ENCODE data around the gene BCAR3.
"Not testable (repeated sequence)": the region's sequence is repeated elsewhere in the genome, so short reads cannot be mapped to it uniquely, and the experiment has no call there.

Gene BCAR3

DNA sequence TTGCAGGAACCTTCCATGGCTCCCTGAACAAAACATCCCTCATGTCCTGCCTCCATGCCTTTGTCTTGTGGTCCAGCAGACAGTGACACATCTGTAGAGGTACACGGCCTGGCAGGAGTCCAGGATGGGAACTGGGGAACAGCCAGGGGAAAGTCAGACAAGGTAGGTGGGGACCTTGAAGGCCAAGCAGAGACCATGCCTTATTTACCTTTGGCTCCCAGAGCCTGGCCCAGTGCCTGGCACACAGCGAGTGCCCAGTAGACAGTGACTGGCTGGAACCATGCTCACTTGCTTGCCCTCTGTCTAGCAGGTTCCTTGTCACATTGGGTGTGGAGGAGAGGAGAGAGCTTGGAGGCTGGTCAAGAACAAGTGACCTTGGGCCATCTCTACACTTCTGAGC lies 81.0 kb downstream of the BCAR3 start:
- DNase-seq (ENCODE audit: low read depth in 2 of 2, low spot score in 1 of 2), result no peak

DNA sequence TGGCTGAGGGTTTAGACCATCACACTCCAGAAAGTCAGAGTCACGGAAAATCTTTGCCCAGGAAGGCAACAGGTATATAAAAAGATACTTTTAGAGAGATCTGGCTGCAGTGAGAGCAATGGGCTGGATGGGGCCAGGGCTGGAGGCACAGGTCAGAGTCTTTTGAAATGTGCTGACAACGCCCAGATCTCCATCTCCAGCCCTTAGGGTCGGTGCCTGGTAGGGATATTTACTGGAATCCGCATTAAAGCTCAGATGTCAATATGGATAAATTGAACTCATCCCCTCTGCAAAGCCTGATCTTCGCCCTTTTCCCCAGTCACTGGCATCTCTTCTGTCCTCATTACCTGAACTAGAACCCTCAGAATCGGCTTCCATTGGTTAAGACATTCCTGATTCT lies 82.2 kb downstream of the BCAR3 start:
- no peak for DNase-seq (ENCODE audit: low read depth in 2 of 2, low spot score in 1 of 2)

DNA sequence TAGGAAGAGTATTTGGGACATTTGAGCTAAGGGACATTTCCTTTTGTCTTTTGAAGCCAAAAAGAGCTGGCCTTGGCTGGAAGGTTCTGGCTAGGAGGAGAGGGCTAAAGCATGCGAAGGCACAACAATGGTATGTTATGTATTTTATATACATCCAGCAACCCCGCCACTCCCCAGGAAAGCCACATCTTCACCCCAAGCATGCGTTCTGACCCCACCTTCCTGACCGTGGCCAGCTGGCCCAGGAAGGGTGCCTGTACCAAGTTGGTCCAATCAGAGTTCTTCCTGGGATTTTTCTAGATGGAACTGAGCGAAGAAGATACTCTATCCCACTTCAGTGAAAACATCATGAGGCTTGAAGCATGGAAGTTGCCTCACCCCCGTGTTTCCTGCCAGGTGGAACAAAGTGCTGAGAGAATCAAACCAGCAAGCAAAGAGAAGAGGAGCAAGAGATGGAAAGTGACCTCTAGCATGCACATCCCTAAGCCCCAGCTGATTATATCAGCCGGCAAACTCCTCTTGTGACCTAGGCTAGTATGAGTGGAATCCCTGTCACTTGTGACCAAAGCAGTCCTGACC lies 82.7 kb downstream of the BCAR3 start:
- DNase-seq (ENCODE audit: low read depth in 2 of 2, low spot score in 1 of 2), result no peak

DNA sequence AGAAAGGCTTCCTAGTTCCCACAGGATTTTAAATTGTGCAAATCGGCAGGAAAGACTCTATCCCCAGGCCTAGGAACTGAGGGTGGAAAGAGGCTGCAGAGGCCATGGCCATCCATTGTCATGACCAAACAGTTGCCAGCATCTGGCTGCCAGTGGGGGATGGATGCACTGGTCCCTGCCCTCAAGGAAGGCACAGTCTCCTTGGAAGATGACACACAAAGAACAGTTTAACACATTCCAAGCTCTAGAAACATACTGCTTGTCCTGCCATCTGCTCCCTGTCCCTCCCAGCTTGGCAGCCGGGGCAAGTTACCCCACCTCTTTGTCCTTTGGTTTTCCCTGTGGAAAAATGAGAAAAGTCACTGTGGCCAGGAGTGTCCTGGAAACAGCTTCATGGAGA lies 83.2 kb downstream of the BCAR3 start:
- no peak for DNase-seq (ENCODE audit: low read depth in 2 of 2, low spot score in 1 of 2)

DNA sequence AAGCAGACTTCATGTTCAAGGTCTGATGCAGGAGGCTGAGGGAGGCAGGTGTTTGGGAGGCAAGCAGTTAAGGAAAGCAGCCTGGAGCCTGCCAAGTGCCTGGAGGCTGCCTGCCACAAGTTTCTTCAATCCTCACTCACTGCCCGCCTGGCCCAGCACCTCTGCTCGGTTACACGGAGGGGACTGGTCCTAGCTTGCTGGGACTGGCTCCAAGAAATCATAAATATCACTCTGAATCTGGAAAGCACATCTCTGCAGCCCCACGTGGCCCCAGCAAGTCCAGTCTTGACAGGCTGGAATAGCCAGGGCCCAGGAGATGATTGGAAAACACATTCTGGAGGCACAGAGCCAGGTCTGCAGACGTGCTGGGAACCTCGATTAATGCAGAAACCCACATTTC lies 83.9 kb downstream of the BCAR3 start:
- no peak for DNase-seq (ENCODE audit: low read depth in 2 of 2, low spot score in 1 of 2)

DNA sequence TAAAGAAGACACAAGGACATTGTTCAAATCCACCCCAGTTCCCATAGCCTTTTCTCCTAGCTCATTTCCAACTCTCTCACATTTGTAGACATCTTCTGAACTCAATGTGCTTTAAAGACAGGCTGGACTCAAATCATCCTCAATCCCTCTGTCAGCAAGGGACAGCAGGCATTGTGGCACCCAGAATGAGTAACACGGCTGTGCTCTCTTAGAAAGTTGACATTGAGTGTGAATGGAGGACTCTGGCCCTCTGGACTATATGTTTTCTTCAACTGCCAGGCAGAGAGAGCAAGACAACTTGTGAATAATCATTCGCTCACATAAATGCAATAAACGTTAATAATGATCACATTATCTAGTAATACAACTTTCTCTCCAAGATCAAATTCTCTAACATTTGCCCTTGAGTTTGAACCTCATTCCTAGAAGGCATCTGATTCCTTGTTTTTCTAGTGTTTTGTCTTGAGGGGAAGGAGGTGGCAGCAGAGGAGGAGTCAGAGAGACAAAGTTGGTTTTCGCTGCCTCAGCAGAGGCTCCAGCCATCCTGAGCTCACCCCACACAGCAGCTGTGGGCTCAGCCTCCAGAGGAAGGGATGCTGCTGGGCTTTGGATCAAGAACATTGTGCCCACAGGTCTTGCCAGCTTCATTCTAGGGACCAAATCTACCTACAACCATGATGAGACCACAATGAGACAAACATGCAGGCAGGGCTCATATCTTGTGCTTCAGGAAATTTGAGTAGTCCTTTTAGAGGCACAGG lies 85.1 kb downstream of the BCAR3 start:
- DNase-seq (ENCODE audit: low read depth in 2 of 2, low spot score in 1 of 2), result no peak

DNA sequence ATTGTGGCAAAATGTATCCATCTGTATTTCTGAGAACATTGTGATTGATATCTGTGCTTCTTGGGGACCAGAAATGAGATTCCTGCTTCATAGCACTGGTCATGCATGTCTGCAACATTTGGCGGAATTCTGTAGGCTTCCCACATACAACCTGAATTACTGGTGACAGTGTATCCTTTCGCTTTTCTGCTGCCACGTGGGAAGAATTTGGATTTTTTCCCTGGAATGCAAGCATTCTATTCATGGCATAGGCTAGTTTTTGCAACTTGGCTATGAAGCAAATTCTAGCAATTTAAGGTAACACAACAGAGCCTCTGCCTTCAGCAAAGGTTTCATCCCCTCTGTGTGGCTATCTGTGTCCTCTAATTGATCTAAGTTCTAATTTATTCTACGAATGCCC lies 85.9 kb downstream of the BCAR3 start:
- no peak for DNase-seq (ENCODE audit: low read depth in 2 of 2, low spot score in 1 of 2)

DNA sequence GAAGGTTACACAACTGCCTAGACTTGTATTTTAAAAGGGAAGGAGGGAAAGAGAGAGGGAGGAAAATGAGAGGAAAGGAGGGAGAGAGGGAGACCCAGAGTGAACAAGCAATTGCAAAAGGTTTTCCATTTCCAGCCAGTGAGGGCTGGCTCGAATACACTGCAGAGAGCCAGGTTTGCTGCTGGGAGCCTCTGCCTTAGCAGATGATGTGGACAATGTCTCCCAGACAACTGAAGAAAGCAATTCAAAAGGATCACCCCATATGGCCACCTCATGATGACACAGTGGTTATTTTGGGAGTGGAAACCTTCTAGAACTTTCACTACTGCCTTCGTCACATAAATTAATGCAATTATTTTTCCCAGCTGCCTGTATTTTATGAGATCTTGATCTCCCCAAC lies 86.4 kb downstream of the BCAR3 start:
- no peak for DNase-seq (ENCODE audit: low read depth in 2 of 2, low spot score in 1 of 2)

DNA sequence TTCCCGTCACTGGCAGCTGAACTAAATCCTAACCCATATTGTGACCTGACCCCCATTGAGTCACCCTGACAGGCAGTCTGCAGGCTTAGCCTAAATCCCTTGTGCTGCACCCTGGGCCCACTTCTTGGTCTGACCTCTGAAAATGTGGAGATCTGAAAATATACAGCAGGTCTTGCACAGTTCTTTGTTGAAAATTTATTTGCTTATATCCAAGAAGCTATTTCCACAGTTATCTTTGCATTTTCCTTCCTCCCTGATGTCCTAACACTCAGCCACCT lies 87.1 kb downstream of the BCAR3 start:
- no peak for DNase-seq (ENCODE audit: low read depth in 2 of 2, low spot score in 1 of 2)

DNA sequence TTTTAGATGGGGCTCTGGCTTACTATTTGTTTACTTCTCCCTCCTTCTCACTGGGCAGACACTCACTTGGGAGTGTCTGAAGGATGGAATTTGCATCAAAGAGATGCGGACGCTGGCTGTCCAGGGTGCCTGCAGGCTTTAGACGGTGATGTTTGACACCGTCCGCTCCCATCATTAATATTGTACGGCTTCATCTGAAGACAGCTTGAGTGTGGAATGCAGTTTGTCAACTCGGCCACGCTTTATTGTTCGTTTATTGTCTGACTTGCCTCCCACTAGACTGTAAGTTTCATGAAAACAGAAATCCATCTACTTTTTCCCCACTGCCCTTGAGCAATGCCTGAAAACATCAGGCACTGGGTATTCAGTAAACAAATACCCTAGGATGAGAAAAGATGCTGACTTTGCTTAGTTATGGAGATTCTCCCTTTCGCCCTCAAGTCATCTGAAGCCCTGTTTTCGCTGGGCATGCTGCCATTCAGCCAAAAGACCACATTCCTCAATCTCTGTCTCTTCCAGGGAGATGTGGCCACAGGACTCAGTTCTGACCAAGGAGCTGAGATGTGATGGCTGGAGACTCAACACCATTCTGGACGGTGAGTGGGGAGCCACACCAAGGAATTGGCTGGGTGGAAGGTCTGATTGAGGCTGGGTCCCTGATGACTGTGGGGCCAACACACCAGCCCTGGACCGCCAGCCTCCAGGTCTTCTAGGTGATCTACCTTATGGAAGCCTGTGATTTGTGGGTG lies 87.6 kb downstream of the BCAR3 start:
- DNase-seq (ENCODE audit: low read depth in 2 of 2, low spot score in 1 of 2), result no peak

DNA sequence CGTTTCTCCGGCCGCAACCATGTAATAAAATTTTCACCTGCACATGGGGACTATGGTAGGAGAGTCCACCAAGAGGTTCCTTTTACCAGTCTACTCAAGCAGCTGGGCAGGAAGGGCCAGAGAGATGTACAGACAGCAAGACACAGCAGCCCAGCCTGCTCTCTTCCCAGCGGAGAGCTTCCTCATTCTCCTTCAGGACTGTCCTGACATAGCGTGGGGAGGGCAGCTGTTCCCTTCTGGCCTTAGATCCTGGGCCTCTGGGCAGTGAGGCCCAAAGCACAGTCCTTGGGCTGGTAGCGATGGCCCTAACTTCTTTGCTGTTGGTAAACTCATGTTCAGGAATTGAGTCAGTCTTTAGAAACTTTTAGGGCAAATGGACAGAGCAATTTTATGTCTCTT lies 89.1 kb downstream of the BCAR3 start:
- no peak for DNase-seq (ENCODE audit: low read depth in 2 of 2, low spot score in 1 of 2)

DNA sequence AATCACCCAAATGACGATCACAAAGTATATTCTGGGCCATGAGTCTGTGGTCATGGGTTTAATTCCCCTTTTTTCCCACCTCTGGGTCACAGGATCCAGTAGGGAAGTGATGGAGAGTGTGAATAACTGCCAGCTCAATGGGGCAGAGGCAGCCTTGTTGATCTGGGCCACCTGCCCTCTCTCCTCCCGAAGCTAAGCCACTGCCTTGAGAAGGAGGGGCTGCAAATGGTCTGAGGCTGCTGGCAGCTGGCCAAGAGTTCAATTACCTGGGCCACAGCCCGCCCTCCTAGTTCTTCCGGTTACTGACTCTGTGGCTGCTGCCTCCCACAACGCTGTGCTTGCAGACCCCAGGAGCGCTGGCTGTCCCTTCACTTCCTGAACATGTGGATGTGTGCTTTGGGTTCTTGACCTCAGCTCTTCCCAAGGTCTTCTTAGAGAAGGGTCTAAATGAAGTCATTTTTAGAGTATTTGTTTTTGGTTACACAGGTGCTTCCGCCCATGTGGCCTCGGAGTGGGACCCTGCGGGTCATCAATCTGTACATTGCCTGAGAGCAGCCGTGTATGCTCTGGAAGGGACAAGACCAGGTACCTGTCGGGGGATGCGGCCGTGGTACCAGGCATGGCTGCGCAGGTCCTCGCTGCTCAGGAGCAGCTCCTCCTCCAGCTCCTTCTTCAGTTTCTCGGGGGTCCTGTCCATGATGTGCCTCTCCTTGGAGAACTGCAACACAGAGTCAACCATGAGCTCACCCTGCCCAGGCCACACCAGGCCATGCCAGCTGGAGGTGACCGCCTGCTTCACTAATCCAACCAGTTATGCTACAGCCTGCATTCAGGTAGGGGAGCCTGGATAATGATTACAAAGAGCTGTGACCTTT lies 89.7 kb downstream of the BCAR3 start:
- no peak for DNase-seq (ENCODE audit: low read depth in 2 of 2, low spot score in 1 of 2)

DNA sequence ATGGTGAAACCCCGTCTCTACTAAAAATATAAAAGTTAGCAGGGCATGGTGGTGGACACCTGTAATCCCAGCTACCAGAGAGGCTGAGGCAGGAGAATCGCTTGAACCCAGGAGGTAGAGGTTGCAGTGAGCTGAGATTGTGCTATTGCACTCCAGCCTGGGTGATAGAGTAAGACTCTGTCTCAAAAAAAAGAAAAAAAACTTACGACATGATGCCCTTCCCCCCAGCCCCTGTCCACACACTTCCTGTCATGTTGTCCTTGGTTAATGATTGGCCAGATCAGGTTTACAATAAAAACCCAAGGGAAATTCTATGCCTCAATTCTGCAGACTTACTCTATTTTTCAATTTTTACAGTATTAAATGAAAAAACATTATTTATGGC lies 90.4 kb downstream of the BCAR3 start:
- DNase-seq (ENCODE audit: low read depth in 2 of 2, low spot score in 1 of 2), result not testable (repeated sequence)

DNA sequence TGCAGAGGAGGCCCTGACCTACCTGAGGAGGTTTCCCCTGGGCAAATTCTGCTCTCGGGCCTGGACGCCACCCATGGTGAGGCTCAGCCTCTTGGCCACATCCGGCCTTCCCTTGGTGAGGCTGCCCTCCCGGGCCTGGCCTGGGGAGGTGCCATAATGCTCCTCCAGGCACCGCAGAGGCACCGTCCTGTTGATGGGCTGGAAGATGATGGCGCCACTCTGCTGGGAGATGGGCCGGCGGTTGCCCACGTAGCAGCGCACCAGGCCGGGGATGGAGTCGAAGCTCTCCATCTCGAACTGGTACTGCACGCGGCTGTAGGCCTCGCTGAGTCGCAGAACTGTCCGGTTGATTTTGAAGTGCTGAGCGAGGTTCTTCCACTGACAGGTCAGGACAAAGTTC lies 92.7 kb downstream of the BCAR3 start:
- DNase-seq (ENCODE audit: low read depth in 2 of 2, low spot score in 1 of 2), result no peak

DNA sequence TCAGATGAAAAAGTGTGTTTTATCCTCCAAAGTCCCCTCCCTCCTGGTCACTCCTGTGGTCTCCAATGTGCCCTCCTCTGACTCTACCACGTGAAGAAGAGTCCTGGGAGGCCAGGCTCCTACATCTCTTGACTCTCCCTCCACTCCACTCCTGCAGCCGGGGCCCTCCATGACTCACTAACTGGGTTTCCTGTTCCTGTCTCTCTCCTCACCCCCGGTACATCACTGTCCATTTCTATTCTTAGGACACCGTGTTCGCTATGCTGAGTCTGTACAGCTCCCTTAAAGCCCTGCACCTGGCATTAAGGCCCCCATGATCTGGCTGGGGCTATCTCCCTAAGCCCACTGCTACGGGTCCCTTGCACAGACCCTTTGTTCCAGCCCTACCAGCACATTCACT lies 93.4 kb downstream of the BCAR3 start:
- DNase-seq (ENCODE audit: low read depth in 2 of 2, low spot score in 1 of 2), result no peak

DNA sequence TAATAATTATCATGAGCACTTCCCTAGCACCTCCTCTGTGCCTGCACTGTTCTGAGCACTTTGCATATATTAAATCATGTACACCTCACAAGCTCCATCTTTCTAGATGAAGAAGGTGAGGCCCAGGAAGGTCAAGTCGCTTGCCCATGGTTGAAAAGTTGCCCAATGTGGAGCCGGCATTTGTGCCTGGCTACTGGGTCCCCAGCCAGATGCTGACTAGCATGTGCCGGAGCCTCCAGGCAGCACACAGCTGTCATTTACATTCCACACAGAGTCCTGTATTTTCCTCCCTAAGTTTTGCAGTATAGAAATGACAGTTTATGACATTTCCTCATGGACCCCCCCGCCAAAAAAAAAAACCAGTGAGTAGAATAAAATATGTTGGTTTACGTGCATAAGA lies 94.3 kb downstream of the BCAR3 start:
- no peak for DNase-seq (ENCODE audit: low read depth in 2 of 2, low spot score in 1 of 2)

DNA sequence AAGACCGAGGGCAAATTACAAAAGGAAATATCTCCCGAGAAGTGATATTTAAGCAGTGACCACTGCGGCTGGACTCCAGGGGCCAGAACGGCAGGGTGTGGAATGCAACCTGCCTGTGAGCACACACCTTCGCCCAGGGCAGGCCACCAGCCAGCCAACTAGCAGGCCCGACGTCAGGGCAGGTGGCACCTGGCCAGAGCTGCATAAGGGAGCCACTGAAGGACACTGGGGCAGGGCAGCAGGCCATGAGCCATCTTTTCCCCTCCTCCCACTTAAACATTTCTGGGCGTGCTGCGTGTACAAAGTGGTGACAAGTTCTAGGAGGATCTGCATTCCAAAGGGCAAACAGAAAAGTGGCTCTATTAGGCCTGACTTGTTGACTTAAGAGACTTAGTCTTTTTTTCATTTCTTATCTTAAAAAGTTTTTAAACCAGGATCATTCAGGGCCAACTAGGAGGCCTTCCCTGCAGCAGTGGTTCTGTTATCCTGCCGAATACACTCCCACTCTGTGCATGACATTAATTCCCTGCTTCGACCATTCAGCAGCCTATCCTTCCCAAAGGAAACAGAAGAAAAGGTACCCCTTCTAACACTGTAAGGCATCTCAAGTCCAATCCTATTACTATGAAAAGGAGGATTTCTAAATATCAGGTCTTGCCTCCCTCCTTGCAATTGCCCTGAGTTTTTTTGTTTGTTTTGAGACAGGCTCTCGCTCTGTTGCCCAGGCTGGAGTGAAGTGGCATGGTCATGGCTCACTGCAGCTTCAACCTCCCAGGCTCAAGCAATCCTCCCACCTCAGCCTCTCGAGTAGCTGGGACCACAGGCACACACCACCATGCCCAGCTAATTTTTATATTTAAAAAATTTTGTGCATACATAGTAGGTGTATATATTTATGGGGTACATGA lies 96.3 kb downstream of the BCAR3 start:
- DNase-seq (ENCODE audit: low read depth in 2 of 2, low spot score in 1 of 2), result no peak

DNA sequence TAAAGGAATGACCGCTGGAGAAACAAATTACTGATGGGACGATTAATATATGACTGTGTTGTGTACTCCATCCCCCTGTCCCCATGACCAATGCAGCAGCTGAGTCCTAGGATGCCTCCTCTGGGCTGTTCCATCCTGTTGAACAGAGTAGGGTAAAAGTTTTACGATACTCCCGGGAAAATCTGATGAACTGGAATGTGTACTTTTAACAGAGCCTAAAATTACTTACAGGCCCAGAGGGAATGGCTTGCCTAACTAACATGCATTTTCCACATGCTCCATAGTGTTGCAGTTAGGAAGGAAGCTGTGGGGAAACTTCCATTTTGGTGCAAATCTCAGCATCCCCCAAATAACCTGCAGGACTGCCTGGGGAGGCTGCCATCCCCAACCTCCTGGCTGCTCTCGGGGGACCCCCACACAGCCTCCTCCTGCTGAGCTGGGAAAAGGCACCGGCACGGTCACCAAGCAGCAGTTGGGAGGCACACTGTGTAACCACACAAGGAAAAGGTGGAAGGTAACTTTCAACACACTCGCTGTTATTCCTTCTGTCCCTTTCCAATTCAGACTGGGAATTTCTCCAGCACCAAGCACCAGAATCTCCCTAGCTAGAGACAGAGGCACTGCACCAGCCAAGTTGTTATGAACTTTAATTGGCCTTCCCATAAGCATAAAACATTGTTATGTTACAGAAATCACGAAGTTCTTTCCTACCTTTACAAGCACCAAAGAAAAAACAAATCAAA lies 97.2 kb downstream of the BCAR3 start:
- DNase-seq (ENCODE audit: low read depth in 2 of 2, low spot score in 1 of 2), result no peak

DNA sequence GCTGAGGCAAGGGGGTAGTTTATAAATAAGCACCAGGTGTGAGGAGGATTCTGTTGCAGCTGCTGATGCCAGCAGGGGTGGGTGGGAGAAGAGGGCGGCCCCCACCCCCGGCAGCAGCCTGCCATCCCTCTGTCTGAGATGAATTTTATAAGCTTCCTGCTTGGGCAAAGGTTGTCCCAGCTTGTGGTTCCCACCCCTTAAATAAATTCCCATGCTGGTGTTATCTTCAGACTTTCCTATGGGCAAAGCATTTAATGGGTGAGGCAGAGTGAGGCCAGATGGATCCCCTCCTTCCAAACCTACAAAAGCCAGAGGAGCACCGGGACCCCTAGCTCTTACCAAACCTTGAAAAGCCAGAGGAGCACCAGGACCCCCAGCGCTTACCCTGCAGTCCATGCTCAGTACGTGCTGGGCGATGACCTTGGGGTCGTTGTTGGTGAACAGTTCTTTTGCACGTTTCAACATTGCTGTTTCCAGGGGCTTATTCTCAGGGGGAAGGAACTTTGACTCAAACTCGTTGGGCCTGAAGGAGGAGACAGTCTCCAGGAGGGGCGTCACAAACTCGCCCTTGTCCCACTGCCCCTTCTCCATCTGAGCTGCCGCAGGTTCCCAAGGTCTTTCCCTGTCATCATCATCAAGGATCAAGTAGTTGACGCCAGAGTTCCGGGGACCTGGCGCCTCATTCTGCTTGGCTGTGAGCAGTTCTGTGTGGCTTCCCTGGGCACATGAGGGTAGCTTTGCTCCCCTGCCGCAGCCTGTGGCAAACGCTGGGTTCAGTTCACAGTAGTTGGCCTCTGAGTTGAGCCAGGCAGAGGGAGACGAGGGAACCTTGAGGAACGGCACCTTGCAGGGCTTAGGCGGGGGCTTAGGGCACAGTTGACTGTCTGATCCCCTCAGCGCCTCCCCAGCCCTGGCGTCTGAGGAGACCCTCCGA lies 99.5 kb downstream of the BCAR3 start:
- no peak for DNase-seq (ENCODE audit: low read depth in 2 of 2, low spot score in 1 of 2)
